HG03469 (cell line): ENCODE measurements around the gene NPAS4.
"Not testable (repeated sequence)": the region's sequence is repeated elsewhere in the genome, so short reads cannot be mapped to it uniquely, and the experiment has no call there.

ENCODE experiments used
- ATAC-seq: cut with Tn5 transposase; IDR thresholded peaks from one replicate; pipeline ENCODE4 v1.9.1; 2021; ENCODE audit warnings: mild to moderate bottlenecking, moderate library complexity, moderate number of reproducible peaks; ENCODE audit not compliant: unreplicated experiment

NPAS4 gene

DNA sequence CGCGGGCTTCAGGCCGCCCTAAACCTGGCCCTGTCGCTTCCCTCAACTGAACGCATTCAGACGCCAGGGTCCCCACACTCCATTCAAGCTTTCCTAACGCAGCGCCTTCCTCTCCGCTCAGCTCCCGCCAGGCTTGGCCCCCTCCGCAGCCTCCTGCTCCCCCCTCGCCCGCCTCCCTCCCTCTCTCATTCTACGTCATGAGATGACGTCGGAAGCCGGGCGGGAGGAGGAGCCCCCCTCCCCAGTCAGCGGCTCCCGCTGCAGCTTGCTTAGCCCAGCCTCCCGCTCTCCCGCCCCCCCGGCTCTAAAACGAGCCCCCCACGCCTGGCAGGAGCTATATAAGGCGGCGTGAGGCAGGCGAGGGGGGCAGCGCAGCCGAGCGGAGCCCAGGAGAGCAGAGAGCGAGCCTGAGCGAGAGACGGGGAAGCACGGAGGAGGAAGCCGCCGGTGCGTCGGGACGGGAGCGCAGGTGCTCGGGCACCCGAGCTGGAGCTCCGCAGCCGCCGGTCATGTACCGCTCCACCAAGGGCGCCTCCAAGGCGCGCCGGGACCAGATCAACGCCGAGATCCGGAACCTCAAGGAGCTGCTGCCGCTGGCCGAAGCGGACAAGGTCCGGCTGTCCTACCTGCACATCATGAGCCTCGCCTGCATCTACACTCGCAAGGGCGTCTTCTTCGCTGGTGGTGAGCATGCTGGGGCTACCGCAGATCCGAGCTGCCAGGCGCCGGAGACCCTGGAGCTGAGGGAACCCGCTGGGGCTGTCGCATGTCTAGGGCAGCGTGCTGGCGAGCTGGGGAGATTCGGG is at the start of gene NPAS4:
NPAS4 (plus strand) TSS at position 365 of the 806 bp plus-strand sequence; CDS start at position 510, 145 bp downstream.
- ATAC-seq: no peak

DNA sequence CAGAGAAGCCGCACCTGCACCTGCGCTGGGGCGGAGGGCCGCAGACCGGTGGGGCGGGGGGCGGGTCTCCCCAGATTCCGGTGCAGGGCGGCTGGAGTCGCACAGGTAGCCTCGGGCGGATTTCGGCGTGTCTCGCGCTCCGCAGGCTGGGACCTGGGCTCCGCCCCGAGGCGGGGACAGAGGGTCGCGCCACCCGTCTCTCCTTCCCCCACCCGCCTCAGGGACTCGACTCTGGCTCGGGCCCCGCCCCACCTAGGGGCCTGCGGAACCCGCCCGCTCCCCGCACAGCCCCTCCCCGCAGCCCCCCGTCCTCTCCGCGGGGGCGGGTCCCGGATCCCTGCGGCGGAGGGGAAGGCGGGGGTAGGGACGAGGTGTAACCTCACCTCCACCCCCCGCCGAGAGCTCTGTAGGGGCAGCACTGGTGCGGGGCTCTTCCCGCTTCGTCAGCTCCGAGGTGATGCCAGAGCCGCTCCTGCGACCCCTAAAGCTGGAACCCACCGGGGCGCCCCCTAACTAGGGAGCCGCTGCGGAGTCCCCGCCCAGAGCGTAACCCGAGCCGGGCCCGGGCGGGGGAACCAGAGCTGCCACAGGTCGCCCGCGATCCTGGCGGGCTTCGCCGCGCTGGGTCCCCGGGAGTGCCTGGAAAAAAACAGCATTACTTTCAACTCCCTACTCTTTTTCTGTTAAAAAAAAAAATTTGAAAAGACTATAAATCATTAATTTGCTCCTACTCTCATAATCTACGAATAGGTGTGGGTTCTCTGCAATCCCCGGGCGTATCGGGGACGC is 49.0 kb upstream of the NPAS4 start, which contains the start of gene SLC29A2:
SLC29A2 (minus strand) TSS at position 134 of the 789 bp plus-strand sequence. CDS start 169 bp downstream, outside the sequence.
- ATAC-seq: no peak

DNA sequence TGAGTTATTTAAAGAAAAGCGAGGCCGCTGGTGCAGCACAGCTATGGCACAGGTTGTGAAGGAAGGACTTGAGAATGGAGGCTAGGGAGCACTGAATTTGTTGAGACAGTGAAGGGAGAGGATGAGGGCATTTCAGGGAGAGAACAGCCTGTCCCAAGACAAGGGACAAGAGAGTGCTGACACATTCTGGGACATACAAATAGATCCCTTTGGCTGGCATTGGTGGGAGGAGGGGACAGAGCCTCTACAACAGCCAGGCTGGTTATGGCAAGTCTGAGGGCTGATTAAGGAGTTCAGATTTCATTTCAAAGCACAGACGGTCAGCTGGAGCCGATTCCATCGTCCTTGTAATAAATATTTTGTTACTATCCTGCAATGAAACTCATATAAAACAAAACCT is 47.6 kb upstream of the NPAS4 start:
- ATAC-seq: no peak

DNA sequence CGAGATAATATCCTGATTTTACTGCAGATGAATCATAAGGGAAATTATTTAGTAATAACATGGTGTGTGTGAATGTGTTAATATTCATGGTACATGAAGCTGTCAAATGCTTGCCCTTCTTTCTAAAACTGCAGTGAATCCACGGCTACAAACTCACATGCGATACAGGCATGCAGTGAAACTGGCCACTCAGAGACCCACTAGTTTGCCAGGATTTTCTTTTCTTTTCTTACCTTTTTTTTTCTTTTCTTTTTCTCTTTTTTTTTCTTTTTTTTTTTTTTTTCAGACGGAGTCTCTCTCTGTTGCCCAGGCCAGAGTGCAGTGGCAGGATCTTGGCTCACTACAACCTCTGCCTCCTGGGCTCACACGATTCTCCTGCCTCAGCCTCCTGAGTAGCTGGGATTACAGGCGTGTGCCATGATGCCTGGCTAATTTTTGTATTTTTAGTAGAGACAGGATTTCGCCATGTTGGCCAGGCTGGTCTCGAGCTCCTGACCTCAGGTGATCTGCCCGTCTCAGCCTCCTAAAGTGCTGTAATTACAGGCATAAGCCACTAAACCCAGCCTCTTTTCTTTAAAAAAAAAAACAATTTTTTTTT is 47.0 kb upstream of the NPAS4 start:
- not testable (repeated sequence) for ATAC-seq

DNA sequence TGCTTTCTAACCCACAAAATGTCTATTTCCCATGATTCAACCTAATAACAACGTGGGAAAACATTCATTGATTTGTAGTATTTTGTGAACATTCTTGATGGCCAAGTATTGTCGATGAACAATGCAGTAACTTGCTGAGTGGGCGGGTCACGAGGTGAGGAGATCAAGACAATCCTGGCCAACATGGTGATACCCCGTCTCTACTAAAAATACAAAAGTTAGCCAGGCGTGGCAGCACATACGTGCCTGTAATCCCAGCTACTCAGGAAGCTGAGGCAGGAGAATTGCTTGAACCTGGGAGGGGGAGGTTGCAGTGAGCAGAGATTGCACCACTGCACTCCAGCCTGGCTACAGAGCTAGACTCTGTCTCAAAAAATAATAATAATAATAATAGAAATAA is 40.6 kb upstream of the NPAS4 start:
- ATAC-seq: not testable (repeated sequence)

DNA sequence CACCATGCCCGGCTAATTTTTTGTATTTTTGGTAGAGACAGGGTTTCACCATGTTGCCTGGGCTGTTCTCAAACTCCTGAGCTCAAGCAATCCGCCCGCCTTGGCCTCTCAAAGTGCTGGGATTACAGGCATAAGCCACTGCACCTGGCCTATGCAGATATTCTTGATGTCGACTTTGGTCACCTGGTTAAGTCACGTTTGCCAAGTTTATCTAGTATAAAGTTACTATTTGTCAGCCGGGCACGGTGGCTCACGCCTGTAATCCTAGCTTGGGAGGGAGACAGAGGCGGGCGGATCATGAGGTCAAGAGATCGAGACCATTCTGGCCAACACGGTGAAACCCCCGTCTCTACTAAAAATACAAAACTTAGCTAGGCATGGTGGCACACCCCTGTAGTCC is 36.5 kb upstream of the NPAS4 start:
- ATAC-seq: not testable (repeated sequence)

DNA sequence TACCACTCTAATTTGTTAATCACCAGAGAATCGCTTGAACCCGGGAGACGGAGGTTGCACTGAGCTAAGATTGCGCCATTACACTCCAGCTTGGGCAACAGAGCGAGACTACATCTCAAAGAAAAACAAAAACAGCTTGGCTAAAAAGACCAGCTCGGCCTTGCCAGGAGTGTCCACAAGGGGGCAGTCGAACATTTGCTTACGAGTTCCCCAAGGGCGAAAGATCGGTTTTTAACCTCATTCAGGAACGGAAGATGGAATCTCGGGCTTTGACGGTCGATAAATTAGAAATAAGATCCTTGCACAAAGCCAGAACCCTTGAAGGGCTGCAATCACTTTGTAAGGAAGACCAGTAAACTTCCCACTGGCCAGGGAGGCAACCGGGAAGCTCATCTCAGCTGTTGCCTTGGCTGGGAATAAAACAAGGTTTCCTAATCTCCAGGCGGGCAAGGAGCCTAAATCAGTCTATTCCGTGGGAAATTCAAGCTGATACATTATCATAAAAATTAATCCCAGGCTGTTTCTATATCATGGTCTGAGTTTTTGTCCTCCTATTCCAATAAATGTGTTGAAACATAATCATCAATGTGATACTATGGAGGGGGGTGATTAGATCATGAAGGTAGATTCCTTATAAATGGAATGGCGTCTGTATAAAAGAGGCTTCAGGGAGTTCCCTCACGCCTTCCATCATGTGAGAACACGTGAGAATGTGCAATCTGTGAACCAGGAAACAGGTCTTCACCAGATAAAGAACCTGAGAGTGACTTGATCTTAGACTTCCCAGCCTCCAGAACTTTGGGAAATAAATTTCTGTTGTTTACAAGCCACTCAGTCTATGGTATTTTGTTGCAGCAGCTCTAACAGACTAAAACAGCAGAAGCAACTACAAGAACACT is 34.4 kb upstream of the NPAS4 start:
- ATAC-seq: no peak

DNA sequence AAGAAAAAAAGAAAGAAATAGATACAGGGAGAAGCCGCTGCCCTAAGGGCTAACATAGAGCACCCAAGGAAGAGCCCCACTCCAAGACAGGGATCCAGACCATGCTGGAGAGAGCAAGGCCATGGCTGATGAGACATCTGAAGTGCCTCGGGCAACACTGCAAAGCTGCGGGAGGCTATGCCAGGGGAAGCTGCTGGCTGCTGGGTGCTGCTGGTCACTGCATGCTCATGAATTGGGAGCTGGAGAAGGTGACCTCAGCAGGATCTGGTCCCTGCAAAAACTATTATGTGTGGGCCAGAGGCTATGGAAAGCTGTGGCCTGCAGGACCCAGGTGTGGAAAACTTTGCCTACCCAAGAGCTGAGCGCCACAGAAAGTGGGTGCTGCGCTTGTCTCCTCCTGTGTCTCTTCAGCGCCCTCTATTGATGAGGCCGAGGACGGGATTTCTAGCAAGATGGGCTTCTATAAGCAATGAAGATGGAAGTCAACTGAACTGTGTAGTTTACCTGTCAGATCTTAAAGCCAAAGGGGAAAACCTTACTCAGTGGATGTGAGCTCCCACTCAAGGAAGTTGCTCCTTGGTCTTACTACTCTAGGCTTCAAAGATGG is 32.0 kb upstream of the NPAS4 start:
- no peak for ATAC-seq

DNA sequence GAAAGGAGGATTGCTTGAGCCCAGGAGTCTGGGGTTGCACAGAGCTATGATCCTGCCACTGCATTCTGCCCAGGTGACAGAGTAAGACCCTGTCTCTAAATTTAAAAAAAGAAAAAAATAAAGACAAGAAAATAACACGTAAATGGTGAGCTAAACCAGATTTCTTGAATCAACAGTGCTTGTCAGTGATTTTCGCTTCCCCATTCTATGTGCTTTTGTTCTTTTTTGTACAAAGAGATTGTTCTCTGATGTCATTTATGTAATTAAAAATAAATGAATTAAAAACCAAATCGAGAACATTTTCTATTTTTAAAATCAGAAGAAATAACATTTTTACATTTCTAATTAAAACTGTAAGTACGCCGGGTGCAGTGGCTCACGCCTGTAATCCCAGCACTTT is 29.5 kb upstream of the NPAS4 start:
- ATAC-seq: no peak

DNA sequence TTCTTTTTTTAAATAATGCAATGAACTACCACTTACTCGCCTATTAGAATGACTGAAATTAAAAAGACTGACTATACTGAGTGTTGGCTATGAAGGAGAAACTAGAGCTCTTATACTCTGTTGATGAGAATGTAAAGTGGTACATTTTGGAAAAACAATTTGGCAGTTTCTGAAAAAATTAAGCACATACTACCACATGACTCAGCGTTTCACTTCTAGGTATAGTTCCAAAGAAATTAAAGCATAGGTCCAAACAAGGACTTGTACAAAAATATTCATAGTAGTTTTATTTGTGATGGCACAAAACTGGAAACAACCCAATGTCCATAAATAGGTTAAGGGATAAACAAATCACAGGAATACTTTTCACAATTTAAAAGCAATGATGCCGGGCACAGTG is 26.9 kb upstream of the NPAS4 start:
- no peak for ATAC-seq

DNA sequence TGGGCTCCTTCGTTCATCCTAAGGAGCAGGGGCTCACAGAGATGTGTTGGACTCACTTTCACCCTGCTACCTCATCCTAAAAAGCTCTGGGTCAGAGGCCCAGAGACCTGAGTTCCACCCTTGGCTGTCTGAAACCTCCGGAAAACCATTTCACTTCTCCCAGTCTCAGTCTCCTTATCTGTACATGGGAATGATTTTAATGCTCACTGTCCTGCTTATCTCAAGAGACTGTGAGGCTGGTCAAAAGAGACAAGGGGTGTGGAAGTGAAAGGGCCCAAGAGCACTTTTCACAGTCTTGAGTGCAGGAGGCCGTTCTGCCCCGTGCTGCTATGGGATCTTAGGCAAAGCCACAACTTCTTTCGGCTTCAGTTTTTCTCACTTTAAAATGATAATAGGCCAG is 13.2 kb upstream of the NPAS4 start:
- ATAC-seq: no peak

DNA sequence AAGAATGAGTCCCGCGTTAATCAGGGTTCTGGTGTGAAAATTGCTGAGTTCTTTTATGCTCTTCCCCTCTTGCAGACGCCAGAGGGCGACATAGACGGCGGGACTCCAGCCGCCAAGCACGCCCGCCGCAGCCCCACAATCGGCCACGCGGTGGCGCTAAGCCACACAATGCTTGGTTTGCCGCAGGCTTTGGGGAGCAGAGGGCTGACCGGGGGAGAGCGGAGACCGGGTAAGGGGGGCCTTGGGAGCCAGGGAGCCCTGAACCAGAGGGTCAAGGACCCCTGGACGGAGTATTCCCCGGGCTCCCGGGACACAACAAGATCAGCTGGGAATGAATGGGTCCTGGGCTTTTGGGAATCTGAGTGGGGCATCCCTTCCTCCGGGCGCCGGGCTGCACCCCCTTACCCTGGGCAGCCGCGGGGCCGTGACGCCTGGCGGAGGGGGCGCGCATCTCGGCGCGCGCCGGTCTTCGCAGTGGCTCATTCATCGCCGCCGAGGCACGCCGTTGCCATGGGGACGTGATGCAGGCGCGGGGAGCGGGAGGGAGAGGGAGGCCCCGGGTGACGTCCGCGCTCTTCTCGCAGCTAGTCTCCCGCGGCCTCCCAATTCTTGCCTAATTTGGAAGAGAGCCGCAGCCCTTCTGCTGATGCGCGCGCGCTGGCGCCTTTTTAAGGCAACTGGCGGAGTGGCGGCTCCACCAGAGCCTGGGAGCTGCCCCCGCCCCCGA is 12.2 kb upstream of the NPAS4 start:
- no peak for ATAC-seq

DNA sequence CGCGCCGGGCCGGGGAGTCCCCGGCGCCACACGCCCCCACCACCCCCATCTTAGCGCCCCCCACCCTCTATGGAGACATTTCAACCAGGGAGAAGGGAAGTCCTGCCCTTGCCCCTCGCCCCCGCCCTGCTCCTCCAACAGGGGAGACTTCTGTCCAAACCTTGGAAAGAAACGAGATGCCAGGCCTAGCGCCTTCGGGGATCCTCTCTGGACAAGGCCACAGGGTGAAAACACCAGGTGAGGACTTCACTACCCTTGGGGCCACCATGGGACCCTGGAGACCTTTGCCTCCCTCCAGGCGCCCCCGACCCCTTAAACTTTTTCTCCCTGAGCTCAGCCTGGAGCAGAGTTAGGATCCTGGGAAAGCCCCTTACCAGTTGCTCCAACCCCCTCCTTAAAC is 11.6 kb upstream of the NPAS4 start:
- ATAC-seq: no peak

DNA sequence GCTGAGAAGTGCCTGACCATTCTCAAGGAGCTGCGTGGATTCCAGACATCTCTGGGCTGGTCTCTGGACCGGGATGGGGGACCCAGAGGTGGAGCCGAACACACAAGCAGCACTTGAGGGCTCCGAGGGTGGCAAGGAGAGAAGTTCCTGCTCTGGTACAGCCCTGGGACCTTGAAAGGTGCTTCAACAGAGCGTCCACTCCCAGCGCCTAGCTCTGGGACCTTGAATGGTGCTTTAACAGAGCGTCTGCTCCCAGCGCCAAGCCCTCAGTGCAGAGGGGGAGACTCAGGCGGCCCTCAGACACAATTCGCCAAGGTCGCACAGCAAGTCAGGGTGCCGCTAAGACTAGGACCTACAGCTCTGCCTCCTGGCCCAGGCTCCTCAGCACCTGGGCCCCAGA is 10.6 kb upstream of the NPAS4 start:
- ATAC-seq: no peak

DNA sequence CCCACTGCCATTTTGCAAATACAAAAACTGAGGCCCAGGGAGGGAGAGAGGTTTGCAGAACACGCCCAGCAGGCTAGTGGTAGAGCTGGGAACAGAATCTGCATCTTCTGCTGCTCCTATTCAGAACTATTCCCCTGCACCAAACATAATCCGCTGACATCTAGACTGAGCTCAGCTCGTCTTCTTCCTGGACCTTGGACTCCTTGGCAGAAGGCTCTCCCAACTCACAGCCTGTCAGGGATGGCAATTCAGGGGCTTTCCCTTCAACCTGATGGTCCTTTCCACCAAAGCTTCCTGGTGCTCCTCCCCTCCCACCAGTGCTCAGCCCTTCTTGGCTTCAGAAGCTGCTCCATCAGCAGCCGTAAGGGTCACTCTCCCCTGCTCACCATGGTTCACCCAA is 9.5 kb upstream of the NPAS4 start:
- no peak for ATAC-seq

DNA sequence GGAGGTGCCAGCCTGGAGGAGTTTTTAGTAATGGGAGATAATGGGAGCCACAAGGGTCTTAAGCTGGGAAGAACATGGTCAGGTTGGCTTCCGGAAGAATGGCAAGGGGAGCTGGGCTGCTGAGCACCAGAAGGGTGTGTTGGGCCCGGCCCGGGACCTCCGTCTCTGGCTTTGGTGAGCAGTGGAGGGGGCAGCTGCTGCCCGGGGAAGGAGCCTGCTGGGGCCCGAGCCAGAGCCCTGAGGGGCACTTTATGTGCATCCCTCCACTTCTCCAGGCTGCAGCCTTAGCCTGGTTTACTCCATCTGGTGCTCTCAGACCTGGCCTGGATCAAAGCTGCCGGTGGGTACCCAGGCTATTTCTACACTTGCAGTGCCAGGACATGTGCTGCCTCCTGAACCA is 8.7 kb upstream of the NPAS4 start:
- no peak for ATAC-seq

DNA sequence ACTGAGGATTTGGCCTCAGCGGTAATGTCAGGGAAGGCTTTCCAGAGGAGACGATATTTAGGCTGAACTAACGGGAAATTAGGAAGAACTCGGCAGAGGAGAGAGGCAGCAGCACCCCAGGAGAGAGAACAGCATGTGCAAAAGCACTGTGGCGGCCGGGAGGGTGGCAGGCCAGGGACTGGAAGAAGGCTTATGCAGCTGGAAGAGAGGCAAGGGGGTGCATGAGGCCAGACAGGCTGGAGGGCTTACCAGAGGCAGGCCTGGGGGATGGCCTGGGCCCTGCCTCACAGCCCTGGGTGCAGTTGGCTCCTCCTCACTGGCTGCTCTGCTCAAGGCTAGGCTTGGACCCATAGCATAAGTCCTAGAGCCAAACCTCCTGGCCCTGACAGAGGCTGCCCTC is 7.7 kb upstream of the NPAS4 start:
- ATAC-seq: no peak

DNA sequence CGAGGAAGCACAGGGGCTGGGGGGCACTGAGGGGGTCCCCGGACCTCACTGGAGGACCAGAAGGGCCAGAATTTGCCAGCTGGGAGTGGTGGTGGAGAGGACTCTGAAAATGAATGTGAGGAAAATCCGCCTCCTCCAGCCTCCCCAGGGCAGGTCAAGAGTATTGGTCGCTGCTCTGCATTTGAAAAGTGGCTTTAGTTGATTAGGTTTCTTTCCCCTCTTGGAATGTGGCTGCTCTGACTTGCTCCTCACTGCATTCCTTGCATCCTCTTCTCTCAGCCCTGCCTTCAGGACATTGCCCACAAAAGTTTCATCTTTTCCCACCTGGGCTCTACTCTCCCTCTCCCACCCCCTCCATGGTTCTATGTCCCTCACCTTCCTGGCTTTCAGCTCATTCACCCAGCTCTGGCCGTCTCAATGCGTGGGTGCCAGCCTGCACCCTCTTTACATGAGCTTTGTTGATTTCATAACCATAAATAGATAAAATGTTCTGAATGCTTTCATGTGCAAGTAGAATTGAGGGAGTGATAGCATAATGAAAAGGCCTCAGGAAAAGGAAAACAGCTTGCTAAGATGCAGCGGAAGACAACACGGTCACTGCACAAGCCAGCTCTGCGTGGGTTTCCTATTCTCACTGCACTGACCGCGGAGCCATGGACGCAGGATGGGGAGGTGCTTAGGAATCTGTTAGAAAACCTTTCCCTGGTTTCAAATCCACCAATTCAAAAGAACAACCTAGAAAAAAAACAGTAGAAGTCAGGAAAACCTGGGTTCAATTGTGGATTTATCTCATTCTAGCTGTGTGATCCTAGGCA is 6.5 kb upstream of the NPAS4 start:
- ATAC-seq: no peak

DNA sequence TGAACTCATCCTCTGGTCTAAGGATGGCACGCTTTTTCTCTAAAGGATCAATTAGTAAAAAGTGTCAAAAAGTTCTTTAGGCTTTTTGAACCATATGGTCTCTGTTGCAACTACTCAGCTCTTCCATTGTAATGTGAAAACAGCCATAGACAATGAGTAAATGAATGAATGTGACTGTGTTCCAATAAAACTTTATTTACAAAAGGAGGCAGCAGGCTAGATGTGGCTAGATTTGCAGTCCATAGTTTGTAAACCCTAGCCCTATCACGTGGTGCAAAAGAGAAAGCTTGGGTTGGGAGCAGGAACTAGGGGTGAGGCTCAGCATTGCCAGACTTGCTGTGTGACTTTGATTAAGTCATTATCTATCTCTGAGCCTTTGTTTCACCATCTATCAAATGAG is 5.4 kb upstream of the NPAS4 start:
- ATAC-seq: no peak
